K562 (cell line): Measurements from ENCODE around the gene BET1L. TPM values are rescaled to one million over a fixed set of nuclear protein-coding genes. Genes with fewer than 3 reads are reported as not detected.
A peak's percentile ranks its signal among the peaks of the same experiment; 100 is the strongest.

ENCODE experiments used
- BCL6 ChIP-seq: fragments of 250-450 bp; sonication (Bioruptor Pico); IDR thresholded peaks from 2 replicates; pipeline ENCODE4 v1.4.0; 2020
- EP300 ChIP-seq: IDR thresholded peaks from 2 replicates; pipeline ENCODE4 v1.6.1; 2012; ENCODE audit warnings: low read length, improper control_type of control experiment
- ERF ChIP-seq: fragments of 450-650 bp; formaldehyde crosslinking; IDR thresholded peaks from 2 replicates; pipeline ENCODE4 v1.4.0; 2020; ENCODE audit warnings: mild to moderate bottlenecking, mixed read lengths
- KLF1 ChIP-seq: fragments of 450-650 bp; IDR thresholded peaks from 2 replicates; pipeline ENCODE4 v1.6.1; 2016; ENCODE audit warnings: missing genetic modification characterization, missing compliant biosample characterization
- MGA ChIP-seq: fragments of 450-650 bp; IDR thresholded peaks from 2 replicates; pipeline ENCODE4 v1.6.1; 2016; ENCODE audit warnings: mild to moderate bottlenecking, moderate library complexity
- NCOA4 ChIP-seq: fragments of 450-650 bp; IDR thresholded peaks from 2 replicates; pipeline ENCODE4 v1.6.1; 2018; ENCODE audit warnings: mild to moderate bottlenecking; ENCODE audit not compliant: partially characterized antibody
- POU5F1 ChIP-seq: fragments of 150-350 bp; IDR thresholded peaks from 2 replicates; pipeline ENCODE4 v1.6.1; 2014; ENCODE audit warnings: borderline replicate concordance, low read length, low read depth, mild to moderate bottlenecking; ENCODE audit not compliant: partially characterized antibody
- SAFB ChIP-seq: fragments of 200-400 bp; formaldehyde crosslinking; IDR thresholded peaks from 2 replicates; pipeline ENCODE4 v1.6.1; 2017; ENCODE audit warnings: low read depth, low read length, borderline replicate concordance
- SLC30A9 ChIP-seq: fragments of 250-450 bp; sonication (Bioruptor Pico); IDR thresholded peaks from 2 replicates; pipeline ENCODE4 v1.8.0; 2022; ENCODE audit warnings: mild to moderate bottlenecking, moderate library complexity
- ZBTB1 ChIP-seq: sonication (generic); formaldehyde crosslinking; IDR thresholded peaks from 2 replicates; pipeline ENCODE4 v1.8.1; 2023; ENCODE audit warnings: missing genetic modification reagents, low read depth, mild to moderate bottlenecking, borderline replicate concordance
- ZNF197 ChIP-seq: fragments of 200-800 bp; sonication (Bioruptor generic); IDR thresholded peaks from 2 replicates; pipeline ENCODE4 v1.6.1; 2016; ENCODE audit warnings: low read depth, missing genetic modification characterization, missing compliant biosample characterization
- ZNF518B ChIP-seq: fragments of 250-450 bp; sonication (Bioruptor Pico); IDR thresholded peaks from 2 replicates; pipeline ENCODE4 v1.5.0; 2021; ENCODE audit warnings: mild to moderate bottlenecking, moderate library complexity
- ZNF707 ChIP-seq: fragments of 250-450 bp; sonication (Bioruptor Pico); conservative IDR thresholded peaks from 2 replicates; pipeline ENCODE4 v1.8.0; 2022; ENCODE audit warnings: inconsistent platforms, mild to moderate bottlenecking, moderate library complexity
- ZNF77 ChIP-seq: fragments of 250-450 bp; sonication (Bioruptor Pico); IDR thresholded peaks from 2 replicates; pipeline ENCODE4 v1.5.0; 2020
- polyA plus RNA-seq, 8 experiments: library from polyadenylated mRNA; depleted of rRNA in 4 of 8; stranded (reverse) in 5 of 8; unstranded in 3 of 8; fragments of >200 nt; fragmentation: Nextera tagmentation in 2 of 8; fragmentation: Illumina TruSeq in 1 of 8; extraction: Ambion mirVana in 2 of 8; extraction: Trizol in 1 of 8; gene quantifications; 2 replicates each; pipeline versions ENCODE4 v1.2.1 to v1.2.3, GENCODE V29; 2011 to 2014; ENCODE audit warnings: inconsistent platforms in 1 of 8, missing spikeins in 1 of 8
- total RNA-seq, 7 experiments: library from RNA; depleted of rRNA in 6 of 7; stranded (reverse); fragments of >200 nt in 6 of 7; fragmentation: Illumina TruSeq in 2 of 7; extraction: Trizol in 2 of 7; gene quantifications; 2 replicates each; pipeline versions ENCODE4 v1.2.1 to v1.2.3, GENCODE V29; 2011 to 2021; ENCODE audit warnings: low replicate concordance in 1 of 7

The BET1L gene
- total and polyA plus RNA-seq, 9 of the 15 experiments (the other 6 are each of a cell fraction or from before 2014, with no cell fraction given) = 9.9 to 69.1 (median 19.9) TPM

GRCh38 chr11:207208-207862 is at the start of gene BET1L, which contains the start of gene RIC8A (continued):
- TF ChIP-seq ZBTB1 (peak; percentile 97), POU5F1 (no peak), SAFB (no peak; the same call in 1 of the 2 replicates), SLC30A9 (CRISPR knock-in tag) (no peak), ERF (CRISPR knock-in tag) (no peak), ZNF77 (CRISPR knock-in tag) (no peak), ZNF707 (CRISPR knock-in tag) (no peak), ZNF518B (CRISPR knock-in tag) (no peak), EP300 (peak; percentile 23; the same call in 1 of the 2 replicates), BCL6 (CRISPR knock-in tag) (no peak), NCOA4 (no peak), MGA (no peak), ZNF197 (CRISPR knock-in tag) (0 out of 2 replicates have a peak, but pooled peaks have one; percentile 49), KLF1 (tag) (0 out of 2 replicates have a peak, but pooled peaks have one; percentile 53)
